Tongue (tissue), 2 donors: ENCODE measurements around the gene UPK3BL2. TPM values are rescaled to one million over a fixed set of nuclear protein-coding genes. Genes with fewer than 3 reads are reported as not detected.
"Not testable (repeated sequence)": the region's sequence is repeated elsewhere in the genome, so short reads cannot be mapped to it uniquely, and the experiment has no call there.

Experiments
- DNase-seq: peaks from one replicate; pipeline ENCODE4 v3.0.0-alpha.2; 2015
- total RNA-seq: library from RNA; depleted of rRNA; stranded (reverse); fragments of >200 nt; gene quantifications from one replicate; pipeline ENCODE4 v1.2.3, GENCODE V29; 2014

UPK3BL2 gene, protein sequence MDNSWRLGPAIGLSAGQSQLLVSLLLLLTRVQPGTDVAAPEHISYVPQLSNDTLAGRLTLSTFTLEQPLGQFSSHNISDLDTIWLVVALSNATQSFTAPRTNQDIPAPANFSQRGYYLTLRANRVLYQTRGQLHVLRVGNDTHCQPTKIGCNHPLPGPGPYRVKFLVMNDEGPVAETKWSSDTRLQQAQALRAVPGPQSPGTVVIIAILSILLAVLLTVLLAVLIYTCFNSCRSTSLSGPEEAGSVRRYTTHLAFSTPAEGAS
- total RNA-seq, result 20.6 TPM

DNA sequence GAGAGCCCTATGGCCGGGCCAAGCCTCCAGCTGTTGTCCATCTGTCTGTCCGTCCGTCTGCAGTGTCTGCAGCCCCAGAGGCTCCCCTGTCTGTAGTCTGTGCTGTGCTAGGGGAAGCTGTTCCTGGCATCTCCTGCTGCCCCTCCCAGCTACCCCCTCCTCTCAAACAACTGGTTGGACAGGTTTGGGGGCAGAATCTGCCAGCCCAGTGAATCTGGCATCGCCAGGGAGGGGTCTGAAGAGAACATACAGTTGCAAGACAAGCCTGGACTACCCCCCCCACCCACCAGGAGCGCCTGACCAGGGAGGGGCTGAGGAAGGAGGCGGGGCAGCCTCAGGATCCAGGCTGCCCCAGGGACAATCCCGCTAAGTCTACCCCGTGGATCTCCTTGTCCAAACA lies at the start of gene UPK3BL2:
Gene UPK3BL2, minus strand, starts transcription at position 101 of the 400 bp plus-strand sequence. Its CDS starts 60 bp downstream, at position 41.
- DNase-seq, result not testable (repeated sequence)

DNA sequence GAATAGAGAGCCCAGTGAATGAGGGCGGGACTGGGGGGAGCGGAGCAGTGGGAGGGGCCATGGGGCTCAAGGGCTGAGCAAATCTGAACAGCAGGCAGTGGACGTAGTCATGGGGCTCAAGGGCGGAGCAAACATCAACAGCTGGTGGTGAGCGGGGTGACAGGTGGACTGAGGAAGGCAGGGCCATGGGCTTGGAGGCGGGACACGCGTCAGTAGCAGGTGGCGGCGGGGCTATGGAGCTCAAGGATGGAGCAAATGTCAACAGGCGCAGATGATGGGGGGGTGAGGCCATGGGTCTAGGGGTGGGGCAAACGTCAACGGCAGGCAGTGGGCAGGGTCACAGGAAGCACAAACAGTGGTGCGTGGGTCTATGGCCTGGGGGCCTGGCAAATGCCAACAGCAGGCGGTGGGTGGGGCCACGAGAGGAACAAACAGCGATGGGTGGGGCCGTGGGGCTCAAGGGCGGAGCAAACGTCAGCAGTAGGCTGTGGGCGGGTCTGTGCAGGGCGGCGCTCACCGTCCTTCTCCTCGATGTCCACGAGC lies 49.1 kb upstream of the UPK3BL2 start:
- not testable (repeated sequence) for DNase-seq

DNA sequence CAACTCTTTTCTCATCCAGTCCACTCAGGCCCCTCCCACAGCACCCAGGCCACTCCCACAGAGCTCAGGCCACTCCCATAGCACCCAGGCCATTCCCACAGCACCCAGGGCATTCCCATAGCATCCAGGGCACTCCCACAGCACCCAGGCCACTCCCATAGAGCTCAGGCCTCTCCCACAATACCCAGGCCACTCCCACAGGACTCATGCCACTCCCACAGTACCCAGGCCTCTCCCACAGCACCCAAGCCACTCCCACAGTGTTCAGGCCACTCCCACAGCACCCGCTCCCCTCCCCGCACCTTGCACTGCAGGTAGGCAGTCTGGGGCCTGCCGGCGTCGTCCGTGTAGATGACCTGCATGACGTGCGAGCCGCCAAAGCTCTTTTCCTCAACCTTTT lies 46.4 kb upstream of the UPK3BL2 start:
- not testable (repeated sequence) for DNase-seq

DNA sequence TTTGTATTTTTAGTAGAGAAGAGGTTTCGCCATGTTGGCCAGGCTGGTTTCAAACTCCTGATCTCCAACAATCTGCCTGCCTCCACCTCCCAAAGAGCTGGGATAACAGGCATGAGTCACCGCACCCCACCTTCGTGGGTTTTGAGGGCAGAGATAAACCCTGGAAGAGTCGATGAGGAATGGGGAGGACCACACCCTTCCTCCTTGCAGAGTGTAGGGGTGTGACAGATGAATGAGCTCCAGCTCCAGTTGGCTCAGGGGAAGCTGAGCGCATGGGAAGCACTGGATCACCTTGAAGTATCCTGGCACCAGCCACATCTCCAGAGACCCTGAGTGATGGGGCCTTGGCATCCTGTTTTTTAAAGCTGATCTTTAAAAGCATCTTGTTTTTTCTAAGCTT lies 40.0 kb upstream of the UPK3BL2 start:
- not testable (repeated sequence) for DNase-seq

DNA sequence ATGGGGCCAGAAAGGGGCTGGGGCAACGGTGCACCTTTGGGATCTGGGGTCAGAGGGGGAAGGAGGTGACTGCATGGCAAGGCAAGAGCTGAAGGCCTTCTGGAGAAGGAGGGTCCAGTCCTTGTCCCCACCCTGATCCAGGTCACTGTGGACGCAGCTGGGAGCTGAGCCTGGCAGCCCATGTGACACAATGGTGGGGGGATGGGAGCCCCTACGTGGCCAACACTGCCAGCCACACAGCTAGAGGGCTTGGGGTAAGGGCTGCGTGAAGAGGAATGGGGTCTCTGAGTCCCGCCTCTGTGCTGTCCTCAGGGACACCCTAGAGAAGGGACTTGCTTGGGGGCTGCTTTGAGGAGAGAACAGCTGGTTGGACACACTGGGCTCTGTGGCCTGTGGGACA lies 38.2 kb upstream of the UPK3BL2 start:
- DNase-seq, result not testable (repeated sequence)

DNA sequence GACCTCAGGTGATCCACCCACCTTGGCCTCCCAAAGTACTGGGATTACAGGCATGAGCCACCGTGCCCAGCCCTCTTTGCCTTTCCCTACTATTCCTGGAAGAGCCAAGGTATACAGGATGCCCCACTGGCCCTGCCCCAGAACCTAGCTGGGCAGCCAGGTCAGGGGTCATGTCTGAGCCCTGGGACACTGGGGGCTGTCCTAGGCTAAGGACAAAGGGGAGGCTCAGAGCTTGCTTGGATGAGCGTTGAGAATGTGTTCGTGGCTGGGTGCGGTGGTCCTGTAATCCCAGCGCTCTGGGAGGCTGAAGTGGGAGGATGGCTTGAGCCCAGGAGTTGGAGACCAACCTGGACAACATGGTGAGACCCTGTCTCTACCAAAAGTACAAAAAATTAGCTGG lies 35.0 kb upstream of the UPK3BL2 start:
- DNase-seq, result not testable (repeated sequence)

DNA sequence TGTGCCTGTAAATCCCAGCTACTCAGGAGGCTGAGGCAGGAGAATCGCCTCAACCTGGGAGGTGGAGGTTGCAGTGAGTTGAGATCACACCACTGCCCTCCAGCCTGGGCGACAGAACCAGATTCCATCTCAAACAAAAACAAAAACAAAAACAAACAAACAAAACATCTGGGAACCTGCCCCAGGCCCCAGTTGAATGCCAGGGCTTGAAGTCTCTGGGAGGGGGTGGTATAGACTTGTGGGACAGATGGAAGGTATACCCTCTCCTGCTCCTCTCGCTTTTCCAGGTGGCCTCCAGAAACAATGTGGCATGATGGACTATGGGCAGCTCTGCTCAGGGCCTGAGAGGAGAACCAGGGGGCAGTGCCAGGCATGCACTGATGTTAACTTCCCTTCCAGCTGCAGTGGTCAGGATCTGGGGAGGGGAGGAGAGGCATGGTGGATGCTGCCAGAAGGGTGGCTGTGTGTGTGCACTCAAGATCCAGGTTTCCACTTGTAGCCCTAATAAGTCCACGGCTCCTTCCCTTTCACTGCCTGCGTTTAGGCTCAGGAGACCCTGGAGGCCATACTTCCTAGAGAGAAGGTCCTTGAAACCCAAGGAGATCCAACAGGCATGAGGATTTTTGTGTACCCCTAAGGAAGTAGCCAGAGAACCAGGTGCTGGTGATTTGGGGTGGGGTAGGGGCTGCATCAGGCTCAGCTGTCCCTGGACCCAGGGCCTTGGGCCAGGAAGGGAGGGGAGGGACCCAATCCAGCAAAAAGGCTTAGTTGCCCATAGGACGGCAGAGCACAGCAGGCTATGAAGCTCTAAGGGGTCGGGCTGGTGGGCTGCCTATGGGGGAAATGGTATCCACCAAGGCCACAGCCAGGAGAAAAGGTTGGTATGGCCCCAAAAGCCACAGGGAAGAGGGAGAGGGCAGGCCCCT lies 34.1 kb upstream of the UPK3BL2 start:
- peak; percentile 0 for DNase-seq

DNA sequence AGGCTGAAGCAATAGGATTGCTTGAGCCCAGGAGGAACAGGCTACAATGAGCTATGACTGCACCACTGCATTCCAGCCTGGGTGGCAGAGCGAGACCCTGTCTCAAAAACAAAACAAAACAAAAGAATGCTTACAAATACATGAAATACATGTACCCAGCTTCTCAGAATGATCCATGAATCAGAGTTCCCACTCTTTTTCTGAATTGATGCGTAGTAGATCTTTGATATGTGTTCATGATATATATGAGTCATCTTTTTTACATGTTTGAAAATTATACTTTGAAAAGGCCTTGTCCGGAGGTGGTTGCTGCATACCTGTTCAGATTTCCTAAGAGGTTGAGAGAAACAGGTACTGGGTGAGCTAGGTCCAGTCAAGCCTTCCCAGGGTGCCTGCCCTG lies 32.9 kb upstream of the UPK3BL2 start:
- not testable (repeated sequence) for DNase-seq

DNA sequence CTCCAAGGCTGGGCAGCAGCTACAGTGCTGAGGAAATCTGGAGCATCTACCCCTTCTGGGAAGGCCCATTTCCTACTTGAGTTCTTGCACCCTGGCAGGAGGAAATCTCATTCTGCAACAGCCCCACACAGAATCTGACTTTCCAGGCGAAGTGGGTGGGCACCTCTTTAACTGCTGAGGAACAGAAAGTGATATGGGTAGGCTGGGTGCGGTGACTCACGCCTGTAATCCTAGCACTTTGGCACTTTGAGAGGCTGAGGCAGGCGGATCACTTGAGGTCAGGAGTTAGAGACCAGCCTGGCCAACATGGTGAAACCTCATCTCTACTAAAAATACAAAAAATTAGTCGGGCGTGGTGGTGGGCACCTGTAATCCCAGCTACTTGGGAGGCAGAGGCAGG lies 31.1 kb upstream of the UPK3BL2 start:
- not testable (repeated sequence) for DNase-seq

DNA sequence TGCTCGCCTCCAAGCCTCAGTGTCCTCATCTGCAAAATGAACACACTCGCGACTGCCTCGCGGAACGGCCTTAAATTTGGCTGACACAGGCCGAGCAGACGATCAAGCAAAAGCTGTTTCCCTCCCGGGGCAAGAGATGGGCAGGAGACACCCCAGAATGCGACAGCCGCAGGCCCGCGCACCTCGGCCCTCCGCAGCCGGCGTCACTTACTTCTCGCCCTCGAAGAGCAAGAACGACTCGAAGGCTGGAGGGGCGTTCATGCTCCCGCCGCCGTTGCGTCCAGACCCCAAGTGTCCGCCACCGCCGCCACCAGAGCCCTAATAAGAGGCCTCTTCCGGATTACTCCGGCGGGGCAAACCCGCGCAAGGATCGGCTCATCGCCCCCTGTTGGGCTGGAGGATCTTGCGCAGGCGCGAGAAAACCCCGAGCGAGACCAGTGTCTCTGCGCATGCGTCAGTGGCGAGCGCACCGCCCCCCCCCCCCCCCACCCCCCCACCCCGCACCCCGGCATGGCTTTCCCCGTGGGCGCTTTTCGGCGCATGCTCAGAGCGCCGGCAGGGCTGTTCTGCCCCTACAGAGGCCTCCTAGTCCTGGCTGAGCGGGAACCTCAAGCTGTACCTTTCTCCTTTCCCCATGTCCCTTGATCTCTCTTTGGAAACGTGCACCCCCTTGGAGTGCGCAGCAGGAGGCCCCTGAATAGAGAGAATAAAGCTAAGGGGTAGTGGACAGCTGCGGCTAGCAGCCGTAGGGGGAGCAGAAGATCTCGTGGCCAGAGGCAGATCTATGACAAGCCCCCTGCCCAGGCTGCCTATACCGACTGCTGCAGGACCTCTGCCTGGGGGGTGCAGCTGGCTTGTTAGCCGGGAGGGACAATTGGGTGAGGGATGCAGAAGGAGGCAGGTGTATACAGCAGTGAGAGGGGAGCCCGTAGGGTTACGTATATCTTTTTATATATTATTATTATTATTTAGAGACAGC lies 29.1 kb upstream of the UPK3BL2 start, which contains the start of gene POLR2J3:
Gene POLR2J3, minus strand, starts transcription at position 323 of the 979 bp plus-strand sequence. Its CDS starts 62 bp downstream, at position 261.
- DNase-seq, result not testable (repeated sequence)

DNA sequence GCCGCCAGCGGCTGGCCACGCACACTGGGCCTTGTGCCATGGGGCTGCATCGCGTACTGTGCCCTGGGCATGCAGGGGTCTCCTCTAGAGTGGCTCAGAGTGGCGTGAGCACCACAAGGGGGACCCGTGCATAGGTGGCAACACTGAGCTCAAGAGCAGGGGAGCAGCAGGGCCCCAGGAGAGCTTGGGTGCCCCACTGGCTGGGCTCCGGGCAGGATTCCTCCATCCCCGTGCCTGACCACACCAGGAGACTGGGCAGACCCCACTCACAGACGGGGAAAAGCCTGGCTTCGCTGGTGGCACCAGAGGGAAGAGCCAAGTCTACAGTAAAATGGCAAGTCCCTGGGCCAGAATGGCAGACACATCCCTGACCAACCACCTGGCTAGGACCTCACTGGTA lies 25.1 kb upstream of the UPK3BL2 start:
- DNase-seq, result not testable (repeated sequence)

DNA sequence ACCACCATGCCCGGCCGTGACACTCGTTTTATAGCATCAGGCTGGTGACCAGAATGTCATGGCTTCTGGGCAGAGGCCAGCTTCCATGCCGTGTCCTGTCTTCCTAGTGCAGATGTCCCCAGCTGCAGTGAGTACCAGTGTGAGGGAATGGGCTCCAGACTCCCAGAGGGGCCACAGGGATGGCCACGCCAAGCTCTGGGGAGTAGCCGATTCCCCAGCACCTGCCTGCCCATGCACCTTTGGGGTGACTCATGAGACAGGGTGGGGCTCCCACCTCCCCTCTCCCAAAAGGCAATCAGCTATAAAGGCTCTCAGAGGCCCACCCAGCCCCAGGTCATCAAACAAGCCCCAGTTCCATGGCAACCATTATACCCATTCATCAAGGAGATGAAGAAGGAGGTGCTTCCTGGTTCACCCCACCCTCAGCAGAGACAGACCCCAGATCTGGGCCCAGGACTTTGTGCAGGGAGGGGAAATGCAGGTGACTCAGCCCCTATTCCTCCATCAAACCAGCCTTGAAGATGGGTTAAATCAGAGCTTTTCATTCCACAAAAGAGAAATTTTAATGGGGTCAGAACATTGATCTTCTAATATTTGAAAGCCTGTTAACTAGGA lies 7.4 kb upstream of the UPK3BL2 start, which contains the start of gene SPDYE2:
Gene SPDYE2, plus strand, starts transcription at position 419 of the 615 bp plus-strand sequence. CDS start 2,030 bp downstream, outside the sequence.
- DNase-seq, result not testable (repeated sequence)

DNA sequence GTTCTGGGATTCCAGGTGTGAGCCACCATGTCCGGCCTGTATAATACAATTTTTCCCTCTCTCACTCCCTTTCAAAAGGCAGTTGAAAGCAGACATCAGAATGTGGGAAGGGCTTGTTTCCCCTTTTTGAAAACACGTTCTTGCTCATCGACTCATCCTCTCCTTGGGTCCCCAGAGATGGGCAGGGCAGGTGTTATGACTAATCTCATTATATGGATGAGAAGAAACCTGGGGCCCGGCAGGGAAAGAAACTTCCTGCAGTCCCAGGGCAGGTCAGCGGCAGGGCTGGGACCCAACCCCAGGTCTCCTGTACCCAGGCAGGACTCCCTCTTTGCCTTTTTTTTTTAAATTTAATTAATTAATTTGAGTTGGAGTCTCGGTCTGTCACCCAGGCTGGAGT lies 2.9 kb upstream of the UPK3BL2 start:
- not testable (repeated sequence) for DNase-seq

DNA sequence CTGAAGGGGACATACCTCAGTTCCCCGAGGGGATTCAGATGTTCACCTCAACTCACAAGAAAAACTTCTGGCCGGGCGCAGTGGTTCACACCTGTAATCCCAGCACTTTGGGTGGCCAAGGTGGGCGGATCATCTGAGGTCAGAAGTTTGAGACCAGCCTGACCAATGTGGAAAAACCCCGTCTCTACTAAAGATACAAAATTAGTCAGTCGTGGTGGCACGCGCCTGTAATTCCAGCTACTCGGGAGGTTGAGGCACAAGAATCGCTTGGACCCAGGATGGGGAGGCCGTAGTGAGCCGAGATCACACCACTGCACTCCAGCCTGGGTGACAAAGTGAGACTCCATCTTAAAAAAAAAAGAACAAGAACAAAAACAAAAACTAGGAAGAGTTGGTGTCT lies 1.8 kb upstream of the UPK3BL2 start:
- DNase-seq, result not testable (repeated sequence)

DNA sequence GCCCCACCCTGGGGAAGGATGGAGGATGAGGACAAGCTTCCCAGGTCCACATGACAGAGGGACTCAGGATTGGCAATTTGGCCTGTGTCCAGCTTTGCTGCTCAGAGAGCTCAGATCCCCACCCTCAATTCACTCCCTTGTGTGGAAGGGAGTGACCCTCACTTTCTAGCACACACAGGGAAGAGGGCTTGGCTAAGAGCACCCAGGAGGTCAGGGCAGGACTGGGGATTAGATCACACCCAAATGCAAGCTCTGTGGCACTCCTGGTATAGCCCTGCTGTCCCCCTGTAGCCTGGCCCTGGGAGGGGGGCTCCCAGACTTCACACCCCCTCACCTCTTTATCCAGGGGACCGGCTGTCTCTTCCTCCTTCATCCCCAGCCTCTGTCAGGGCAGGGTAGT lies 876 bp upstream of the UPK3BL2 start:
- DNase-seq, result not testable (repeated sequence)

DNA sequence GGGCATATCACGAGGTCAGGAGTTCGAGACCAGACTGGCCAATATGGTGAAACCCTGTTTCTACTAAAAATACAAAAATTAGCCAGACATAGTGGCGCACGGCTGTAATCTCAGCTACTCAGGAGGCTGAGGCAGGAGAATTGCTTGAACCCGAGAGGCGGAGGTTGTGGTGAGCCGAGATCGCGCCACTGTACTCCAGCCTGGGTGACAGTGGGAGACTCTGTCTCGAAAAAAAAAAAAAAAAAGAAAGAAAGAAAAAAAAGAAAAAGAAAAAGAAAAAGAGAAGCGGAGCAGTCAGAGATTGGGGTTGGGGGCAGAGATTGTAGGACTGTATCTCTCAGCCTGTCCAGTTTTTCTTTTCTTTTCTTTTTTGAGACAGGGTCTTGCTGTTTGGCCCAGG lies 725 bp downstream of the UPK3BL2 start:
- DNase-seq, result not testable (repeated sequence)

DNA sequence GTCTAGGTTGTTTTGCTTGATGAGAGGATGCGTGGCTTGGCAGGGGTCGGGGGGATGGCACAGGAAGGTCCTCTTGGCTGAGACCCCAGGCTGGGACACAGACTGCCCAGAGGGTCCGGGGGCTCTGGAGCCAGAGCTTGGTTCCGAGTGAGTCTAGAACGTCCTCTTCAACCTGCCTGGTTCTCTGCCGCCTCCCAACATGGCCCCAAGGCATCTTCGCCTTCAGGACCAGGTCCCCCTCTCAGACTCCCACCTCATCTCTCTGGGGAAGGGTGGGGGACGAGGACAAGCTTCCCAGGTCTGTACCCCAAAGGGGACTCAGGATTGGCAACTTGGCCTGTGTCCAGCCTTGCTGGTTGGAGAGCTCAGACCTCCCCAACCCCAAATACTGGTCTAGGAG lies 1.4 kb downstream of the UPK3BL2 start:
- DNase-seq, result not testable (repeated sequence)

DNA sequence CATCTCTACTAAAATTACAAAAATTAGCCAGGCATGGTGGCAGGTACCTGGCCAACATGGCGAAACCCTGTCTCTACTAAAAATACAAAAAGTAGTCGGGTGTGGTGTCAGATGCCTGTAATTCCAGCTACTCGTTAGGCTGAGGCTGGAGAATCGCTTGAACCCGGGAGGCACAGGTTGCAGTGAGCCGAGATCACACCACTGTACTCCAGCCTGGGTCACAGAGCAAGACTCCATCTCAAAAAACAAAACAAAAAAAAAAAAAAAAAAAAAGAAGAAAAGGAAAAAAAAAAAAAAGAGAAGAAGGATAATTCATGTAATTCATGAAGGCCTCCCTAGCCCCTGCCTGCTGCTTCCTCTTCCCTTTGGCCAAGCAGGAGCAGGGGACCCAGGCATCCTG lies 2.9 kb downstream of the UPK3BL2 start:
- not testable (repeated sequence) for DNase-seq

DNA sequence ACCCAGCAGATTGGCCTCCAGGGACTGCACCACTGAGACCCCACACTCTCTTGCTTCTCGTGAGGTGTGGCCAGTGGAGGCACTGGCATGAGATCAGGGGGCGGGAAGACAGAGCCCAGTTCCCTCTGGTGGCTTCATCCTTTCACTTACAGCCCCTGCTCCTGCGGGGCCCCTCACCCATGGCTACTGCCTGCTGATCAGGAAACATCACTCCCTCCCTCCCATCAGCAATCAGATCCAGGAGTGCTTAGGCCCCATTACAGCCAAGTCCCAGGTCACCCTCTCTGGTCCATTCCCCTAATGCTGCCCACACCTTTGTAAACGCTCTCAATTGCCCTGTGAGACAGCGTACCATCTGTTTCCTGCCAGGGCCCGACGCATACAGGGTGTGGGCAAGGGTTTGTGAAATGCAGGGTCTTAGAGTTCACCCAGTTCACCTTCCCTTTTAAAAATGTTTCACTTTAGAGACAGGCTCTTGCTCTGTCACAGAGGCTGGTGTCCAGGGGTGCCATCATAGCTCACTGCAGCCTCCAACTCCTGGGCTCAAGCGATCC lies 8.4 kb downstream of the UPK3BL2 start:
- not testable (repeated sequence) for DNase-seq

DNA sequence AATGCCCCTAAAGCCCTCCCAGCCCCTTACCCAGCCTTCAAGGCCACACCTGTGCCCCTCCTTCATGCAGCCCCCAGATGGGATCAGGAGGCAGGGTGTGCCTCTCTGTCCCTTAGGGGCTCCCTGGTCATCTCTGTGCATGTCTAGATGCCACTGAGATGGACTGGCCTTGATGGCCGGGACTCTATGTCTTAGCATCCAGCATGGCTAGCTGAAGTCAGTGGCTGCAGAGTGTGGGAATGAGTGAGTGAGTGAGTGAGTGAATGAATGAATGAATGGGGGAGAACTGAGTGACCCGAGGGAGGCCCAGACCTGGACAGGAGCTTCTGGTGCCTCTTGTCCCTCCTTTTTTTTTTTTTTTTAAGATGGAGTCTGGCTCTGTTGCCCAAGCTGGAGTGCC lies 11.4 kb downstream of the UPK3BL2 start:
- not testable (repeated sequence) for DNase-seq

DNA sequence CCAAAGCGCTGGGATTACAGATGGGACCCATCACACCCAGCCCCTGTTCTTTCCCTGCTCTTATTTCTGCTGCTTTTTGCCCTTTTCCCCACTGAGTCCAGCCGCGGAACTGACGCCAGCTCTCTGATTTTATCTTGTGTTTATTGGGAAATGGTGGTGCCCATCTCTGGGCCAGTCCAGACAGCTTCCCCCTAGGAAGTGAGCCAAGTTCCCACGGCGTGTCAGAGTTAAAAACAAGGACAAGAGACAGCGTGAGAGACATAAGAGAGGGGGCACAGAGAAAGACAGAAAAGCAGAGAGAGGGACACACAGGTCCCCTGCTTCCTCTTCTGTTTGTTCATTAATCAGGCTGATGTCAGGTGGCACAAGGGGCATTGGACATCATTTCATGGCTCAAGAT lies 11.9 kb downstream of the UPK3BL2 start:
- DNase-seq, result not testable (repeated sequence)
